HG03039 (cell line): Measurements from ENCODE around the gene INSIG1.

Source experiments
- ATAC-seq: cut with Tn5 transposase; IDR thresholded peaks from one replicate; pipeline ENCODE4 v1.9.1; 2021; ENCODE audit warnings: mild to moderate bottlenecking, moderate library complexity; ENCODE audit not compliant: unreplicated experiment

The INSIG1 gene

DNA sequence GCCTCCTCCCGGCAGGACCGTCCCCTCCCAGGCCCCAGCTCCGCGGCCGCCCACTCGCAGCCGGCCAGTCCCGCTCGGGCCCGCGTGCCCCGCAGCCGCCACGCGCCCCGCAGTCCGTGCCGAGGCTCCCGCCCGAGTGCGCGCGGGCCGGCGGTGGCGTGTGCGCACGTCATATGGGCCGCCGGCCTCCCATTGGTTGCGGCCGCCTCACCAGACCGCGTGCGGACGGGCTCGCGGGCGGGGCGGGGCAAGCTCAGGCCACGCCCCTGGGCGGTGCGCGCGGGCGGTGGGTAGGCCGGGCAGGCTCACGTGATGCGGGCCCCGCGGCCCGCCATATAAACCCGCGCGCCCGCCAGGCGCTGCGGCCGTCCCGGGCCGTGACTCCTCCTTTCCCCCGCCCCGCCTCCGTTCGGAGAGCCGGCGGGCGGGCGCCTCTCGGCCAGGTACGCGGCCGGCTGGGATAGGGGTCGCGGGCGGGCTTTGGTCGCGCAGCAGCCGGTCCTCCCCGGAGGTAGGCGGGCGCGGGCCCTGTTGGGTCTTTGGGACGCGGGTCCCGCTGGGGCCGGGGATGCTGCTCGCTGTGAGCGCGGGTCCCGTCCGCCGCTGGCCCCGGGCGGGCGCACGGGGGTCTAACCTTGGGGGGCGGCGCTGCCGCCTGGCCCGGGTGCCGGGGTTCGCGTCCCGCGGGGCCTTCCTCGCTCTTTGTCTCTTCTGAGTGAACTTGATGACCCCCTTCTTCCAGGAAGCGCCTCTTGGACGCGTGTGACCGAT, at the start of gene INSIG1:
Gene INSIG1 (plus strand): TSS at position 362 of the 771 bp plus-strand sequence. CDS start 408 bp downstream, at position 770.
- ATAC-seq: peak; percentile 60

- ATAC-seq: no peak
Observed at GRCh38 chr7:155248366-155248756, 49.3 kb upstream of the INSIG1 start.

DNA sequence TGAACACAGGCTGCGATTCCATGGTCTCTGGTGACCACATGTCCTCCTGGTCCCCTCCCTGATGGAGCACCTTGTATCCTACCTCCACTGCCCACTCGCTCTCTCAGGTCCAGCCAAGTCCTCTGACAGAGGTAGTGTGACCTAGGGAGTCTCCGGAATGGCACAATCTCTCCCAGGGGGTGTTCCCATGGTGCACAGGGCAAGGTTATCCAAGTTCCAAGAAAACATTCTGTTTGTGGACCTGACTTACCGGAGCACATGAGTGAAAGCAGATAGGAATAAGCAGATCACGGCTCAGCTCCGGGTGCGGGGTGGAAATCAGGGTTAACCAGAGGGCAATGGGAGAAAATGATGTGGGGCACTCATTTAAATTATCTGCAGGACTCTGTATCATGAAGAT, 45.8 kb upstream of the INSIG1 start:
- no peak for ATAC-seq

DNA sequence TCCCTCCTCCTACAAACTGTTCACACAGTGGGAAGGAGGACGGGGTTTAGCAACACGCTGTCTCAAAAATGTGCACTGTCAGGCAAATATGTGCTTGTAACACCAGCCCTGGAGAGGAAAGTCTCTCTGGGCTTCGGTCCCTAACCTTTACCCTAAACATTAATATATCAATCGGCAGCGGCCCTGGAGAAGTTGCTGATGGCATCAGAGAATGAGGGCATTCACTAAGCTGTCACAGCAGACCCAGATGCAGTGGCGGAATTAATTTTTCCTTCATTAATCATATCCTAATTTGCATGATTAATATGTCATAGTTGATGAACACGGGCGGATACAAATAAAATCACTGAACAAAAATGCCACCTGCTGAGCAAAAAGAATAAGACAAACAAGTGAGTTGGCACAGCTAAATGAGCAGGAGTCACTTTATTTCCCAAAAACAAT, 45.2 kb upstream of the INSIG1 start:
- ATAC-seq: no peak

GRCh38 chr7:155252892-155253501, 44.7 kb upstream of the INSIG1 start:
- no peak for ATAC-seq

DNA sequence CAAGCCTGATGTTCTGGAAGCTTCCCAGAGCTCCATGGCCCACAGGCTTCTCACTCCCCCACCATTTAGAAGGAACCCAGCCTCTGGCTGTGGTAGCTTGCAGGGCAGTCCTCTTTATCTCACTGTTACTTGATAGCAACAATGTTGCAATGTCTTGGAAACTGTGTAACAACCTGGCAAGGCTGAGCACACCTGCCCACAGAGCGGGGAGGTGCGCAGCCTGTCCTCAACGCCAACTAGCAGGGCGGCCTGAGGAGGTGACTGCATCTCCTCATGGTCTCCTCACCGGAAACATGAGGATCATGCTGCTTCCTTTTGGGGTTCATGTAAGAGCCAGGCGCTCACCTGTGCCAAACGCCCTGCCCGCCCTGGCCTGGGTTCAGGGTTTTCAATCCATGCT, 43.7 kb upstream of the INSIG1 start:
- no peak for ATAC-seq

GRCh38 chr7:155255071-155255470, 42.6 kb upstream of the INSIG1 start:
- no peak for ATAC-seq

DNA sequence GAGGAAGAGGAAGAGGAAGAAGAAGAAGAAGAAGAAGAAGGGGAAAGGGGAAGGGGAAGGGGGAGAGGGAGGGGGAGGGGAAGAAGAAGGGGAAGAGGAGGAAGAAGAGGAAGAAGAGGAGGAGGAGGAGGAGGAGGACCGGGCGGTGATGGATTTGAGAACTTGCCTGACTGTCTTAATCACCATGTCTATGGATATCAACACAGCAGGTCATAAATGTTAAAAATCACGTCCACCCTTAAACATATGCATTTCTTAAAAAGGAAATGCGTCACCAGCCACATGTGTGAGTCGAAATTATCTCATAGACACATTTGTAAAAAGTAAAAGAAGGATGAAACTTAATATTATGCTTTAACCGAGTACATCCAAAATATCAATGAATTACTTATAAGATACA, 42.1 kb upstream of the INSIG1 start:
- no peak for ATAC-seq

GRCh38 chr7:155256081-155256760, 41.5 kb upstream of the INSIG1 start:
- no peak for ATAC-seq

DNA sequence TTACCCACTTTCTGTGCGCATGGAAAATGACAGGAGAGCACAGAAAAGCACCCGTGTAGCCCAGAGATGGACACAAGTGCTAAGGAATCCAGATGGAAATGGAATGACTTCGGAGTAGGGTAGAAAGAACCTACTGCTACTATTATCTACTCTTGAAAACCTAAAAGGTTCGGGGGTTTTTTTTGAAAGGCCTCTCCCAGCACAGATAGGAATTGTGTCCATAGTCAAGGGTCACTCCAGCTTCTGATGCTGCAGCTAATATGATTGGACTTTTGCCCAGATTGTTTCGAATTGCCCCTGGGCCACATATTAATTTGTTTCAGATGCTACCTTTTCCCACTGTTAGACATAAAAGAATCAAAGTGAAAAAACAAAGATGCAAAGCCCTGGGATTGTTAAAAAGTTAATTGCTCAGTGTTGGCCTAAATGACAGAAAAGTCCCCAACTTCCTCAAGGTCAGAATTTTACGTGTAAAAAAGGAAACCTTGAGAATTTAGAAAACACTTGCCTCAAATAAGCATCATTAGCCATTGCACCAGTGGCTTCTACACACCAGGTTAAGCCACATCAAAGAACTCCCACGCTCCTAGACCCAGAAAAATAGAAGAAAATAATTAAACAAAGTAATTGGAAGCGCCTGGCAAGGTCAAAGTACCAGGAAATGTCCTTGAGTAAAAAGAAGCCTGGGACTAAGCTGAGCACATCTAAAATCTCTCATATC, 40.8 kb upstream of the INSIG1 start:
- no peak for ATAC-seq

DNA sequence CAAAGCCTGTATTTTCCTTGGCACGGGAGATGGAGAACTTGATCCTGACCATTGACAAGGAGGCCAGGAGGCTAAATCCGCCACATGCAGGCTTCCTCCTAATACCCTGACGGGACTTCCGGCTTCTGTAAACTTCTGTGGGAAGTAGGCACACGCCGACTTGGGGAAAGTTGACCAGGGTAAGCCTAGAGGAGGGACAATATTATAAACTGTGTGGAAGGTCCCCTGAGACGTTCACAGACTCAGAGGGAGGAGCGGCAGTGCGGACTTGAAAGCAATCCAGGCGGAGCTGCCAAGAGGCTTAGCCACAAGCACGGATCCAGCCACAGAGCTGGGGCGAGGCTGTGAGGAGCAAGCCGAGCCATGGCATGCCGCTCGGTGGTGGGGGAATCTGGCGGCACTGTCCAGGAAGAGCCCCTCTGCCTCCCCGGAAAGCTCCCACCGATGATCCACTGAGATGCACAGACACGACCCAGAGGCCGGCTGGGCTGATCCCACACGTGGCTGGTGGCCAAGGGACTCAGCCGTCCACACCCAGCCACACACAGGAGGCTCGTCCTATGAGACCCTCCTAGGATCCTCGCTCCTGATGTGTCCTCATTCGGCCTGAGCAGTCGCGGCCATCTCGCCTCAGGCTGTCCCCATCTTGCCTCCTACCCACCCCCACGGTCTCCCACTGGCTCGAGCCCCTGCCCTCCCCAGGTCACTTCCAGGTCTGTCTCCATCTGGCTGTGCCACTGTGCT, 40.0 kb upstream of the INSIG1 start:
- ATAC-seq: no peak

DNA sequence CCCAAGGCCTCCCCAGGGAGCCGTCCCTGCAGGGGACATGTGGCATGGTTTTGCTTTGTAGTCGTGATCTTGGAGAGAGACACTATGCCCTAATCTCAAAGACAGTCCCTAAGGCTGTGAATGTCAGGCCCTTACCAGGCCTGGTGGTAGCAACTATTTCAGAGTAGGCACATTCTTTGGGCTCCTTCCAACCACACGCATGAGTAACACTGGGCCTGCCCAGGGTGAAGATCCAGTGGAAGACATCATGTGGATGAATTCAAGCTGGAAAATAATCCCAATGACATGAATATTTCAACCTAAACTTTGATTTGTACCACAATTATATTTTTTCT, 39.5 kb upstream of the INSIG1 start:
- ATAC-seq: no peak

GRCh38 chr7:155259866-155260497, 37.7 kb upstream of the INSIG1 start:
- no peak for ATAC-seq

DNA sequence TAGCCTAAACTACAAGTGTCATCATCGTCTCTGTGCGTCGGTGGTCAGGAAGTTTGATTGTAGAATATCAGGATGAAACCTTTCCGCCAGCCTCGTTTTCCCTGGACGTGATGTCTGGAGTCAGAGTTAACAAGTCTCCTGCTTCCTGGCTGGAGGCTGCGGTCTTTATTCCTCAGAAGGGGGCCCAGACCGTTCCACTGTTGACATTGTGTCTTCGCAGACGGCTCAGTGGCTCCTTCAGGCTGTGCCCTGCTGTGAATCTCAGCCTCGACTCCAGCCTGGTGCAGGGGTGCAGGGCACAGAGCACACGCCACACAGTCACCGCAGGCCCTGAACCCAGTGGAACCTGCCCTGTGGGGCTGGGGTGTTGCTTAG, 37.2 kb upstream of the INSIG1 start:
- no peak for ATAC-seq

- ATAC-seq: no peak
Observed at GRCh38 chr7:155261031-155261985, 36.4 kb upstream of the INSIG1 start.

GRCh38 chr7:155262031-155262430, 35.6 kb upstream of the INSIG1 start:
- no peak for ATAC-seq

- ATAC-seq: no peak
Observed at GRCh38 chr7:155263051-155263450, 34.6 kb upstream of the INSIG1 start.

GRCh38 chr7:155263581-155264143, 34.0 kb upstream of the INSIG1 start:
- no peak for ATAC-seq

GRCh38 chr7:155265144-155265543, 32.5 kb upstream of the INSIG1 start:
- no peak for ATAC-seq
